ENCODE measurements around the gene RBFOX1.

The RBFOX1 gene

DNA sequence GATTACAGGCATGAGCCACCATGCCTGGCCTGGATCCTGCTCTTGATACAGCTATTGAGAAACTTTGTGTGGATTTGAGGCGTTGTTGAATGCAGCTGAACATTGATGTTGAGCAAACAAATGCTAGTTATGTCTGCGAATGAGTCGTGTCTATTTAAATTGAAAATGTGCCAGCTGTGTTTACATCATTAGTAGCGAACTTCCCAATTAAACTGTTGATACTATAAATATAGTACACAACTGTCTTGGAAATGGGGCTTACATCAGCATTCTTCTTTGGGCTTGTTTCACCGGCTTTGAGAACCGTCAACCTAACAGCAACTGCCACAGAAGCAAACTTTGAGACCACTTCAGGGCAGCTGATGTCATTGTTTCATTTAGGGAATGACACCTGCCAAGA lies 251.9 kb downstream of the RBFOX1 start:
- Histone ChIP-seq H3K9ac (ENCODE audit: insufficient read length) (no peak overlapping the region), H3K4me3 (no peak overlapping the region), H3K9me3 (ENCODE audit: low read depth, low read length) (no peaks in the 10 kb centered on the region), H3K36me3 (ENCODE audit: insufficient read depth, low read length) (no peaks in the 10 kb centered on the region), H3K27ac (no peak overlapping the region)
- TF ChIP-seq POLR2AphosphoS5 (IDR thresholded peaks at IDR 0.05; ENCODE audit: borderline replicate concordance, low read depth, low read length) = no peak
- TF ChIP-seq FOXP2 (optimal IDR thresholded peaks at IDR 0.05; ENCODE audit: control extremely low read depth, extremely low read length, insufficient read depth) = no peak
- no peak for TF ChIP-seq EZH2 (IDR thresholded peaks at IDR 0.05)
- DNase-seq (ENCODE audit: low read depth, low spot score) = no peak

GRCh38 chr16:7585705-7586104 lies 253.1 kb downstream of the RBFOX1 start:
- Histone ChIP-seq H3K27ac (no peak overlapping the region), H3K9me3 (ENCODE audit: low read depth, low read length) (no peaks in the 10 kb centered on the region), H3K36me3 (ENCODE audit: insufficient read depth, low read length) (no peaks in the 10 kb centered on the region), H3K4me3 (no peak overlapping the region), H3K9ac (ENCODE audit: insufficient read length) (no peak overlapping the region)
- TF ChIP-seq EZH2 (IDR thresholded peaks at IDR 0.05) = no peak
- DNase-seq (ENCODE audit: low read depth, low spot score) = no peak

- no peak for DNase-seq (ENCODE audit: low read depth, low spot score)
- no peaks in the 10 kb centered on the region for H3K36me3 ChIP-seq (ENCODE audit: insufficient read depth, low read length)
- H3K9ac ChIP-seq (ENCODE audit: insufficient read length) = no peak overlapping the region
- no peak for TF ChIP-seq EZH2 (IDR thresholded peaks at IDR 0.05)
- no peak for TF ChIP-seq FOXP2 (optimal IDR thresholded peaks at IDR 0.05; ENCODE audit: control extremely low read depth, extremely low read length, insufficient read depth)
- no peak for TF ChIP-seq POLR2AphosphoS5 (IDR thresholded peaks at IDR 0.05; ENCODE audit: borderline replicate concordance, low read depth, low read length)
- no peaks in the 10 kb centered on the region for H3K9me3 ChIP-seq (ENCODE audit: low read depth, low read length)
- H3K27ac ChIP-seq = no peak overlapping the region
- H3K4me3 ChIP-seq = no peak overlapping the region
Measured at GRCh38 chr16:7590934-7591333, 258.3 kb downstream of the RBFOX1 start.

DNA sequence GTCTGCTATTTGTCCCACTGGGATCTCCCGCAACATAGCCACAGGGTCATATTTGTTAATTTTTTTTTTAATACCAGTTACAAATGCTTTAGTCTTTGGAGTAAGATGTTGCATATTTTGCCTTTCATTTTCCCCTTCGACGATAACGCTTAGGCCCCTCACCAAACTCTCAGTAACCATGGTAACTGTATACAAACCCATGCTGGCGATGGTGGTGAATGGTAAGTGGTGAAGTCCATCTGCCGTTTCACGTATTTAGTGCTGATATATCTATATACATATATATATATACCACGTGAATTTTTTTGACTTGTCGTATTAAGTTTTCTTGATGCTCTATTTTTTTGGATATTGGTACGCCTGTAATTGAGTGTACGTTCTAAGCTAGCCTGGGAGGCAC lies 263.7 kb downstream of the RBFOX1 start:
- no peak for TF ChIP-seq FOXP2 (optimal IDR thresholded peaks at IDR 0.05; ENCODE audit: control extremely low read depth, extremely low read length, insufficient read depth)
- no peak for TF ChIP-seq POLR2AphosphoS5 (IDR thresholded peaks at IDR 0.05; ENCODE audit: borderline replicate concordance, low read depth, low read length)
- TF ChIP-seq EZH2 (IDR thresholded peaks at IDR 0.05) = no peak
- no peak overlapping the region for H3K9ac ChIP-seq (ENCODE audit: insufficient read length)
- H3K27ac ChIP-seq = no peak overlapping the region
- DNase-seq (ENCODE audit: low read depth, low spot score) = no peak
- no peak overlapping the region for H3K4me3 ChIP-seq
- no peaks in the 10 kb centered on the region for H3K36me3 ChIP-seq (ENCODE audit: insufficient read depth, low read length)
- no peaks in the 10 kb centered on the region for H3K9me3 ChIP-seq (ENCODE audit: low read depth, low read length)

DNA sequence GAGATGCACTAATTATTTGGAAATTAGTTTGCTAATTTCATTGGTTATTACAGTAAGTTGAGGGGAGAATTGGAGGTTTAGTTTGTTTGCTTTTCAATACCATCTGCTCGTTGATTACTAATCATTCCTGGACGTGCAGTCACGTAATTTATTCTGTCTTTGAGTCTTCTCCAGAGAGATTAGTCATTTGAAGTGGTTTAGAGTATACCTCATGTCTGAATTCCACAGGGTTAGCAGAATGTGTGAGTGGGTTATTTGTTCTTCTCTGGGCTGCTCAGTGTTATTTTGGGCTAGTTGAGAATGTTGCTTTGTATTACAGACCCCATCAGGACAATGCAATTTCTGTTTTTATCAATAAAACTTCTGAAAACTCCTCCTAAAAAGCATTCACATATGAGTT lies 265.0 kb downstream of the RBFOX1 start:
- H3K4me3 ChIP-seq = no peak overlapping the region
- H3K27ac ChIP-seq = no peak overlapping the region
- TF ChIP-seq EZH2 (IDR thresholded peaks at IDR 0.05) (no peak), POLR2AphosphoS5 (IDR thresholded peaks at IDR 0.05; ENCODE audit: borderline replicate concordance, low read depth, low read length) (no peak), FOXP2 (optimal IDR thresholded peaks at IDR 0.05; ENCODE audit: control extremely low read depth, extremely low read length, insufficient read depth) (no peak)
- no peaks in the 10 kb centered on the region for H3K9me3 ChIP-seq (ENCODE audit: low read depth, low read length)
- no peak overlapping the region for H3K9ac ChIP-seq (ENCODE audit: insufficient read length)
- DNase-seq (ENCODE audit: low read depth, low spot score) = no peak
- H3K36me3 ChIP-seq (ENCODE audit: insufficient read depth, low read length) = no peaks in the 10 kb centered on the region

GRCh38 chr16:7601100-7601499 lies 268.5 kb downstream of the RBFOX1 start:
- Histone ChIP-seq H3K36me3 (ENCODE audit: insufficient read depth, low read length) (no peaks in the 10 kb centered on the region), H3K9me3 (ENCODE audit: low read depth, low read length) (no peaks in the 10 kb centered on the region), H3K9ac (ENCODE audit: insufficient read length) (no peak overlapping the region), H3K27ac (no peak overlapping the region), H3K4me3 (no peak overlapping the region)
- no peak for TF ChIP-seq POLR2AphosphoS5 (IDR thresholded peaks at IDR 0.05; ENCODE audit: borderline replicate concordance, low read depth, low read length)
- no peak for TF ChIP-seq EZH2 (IDR thresholded peaks at IDR 0.05)
- TF ChIP-seq FOXP2 (optimal IDR thresholded peaks at IDR 0.05; ENCODE audit: control extremely low read depth, extremely low read length, insufficient read depth) = no peak
- no peak for DNase-seq (ENCODE audit: low read depth, low spot score)

DNA sequence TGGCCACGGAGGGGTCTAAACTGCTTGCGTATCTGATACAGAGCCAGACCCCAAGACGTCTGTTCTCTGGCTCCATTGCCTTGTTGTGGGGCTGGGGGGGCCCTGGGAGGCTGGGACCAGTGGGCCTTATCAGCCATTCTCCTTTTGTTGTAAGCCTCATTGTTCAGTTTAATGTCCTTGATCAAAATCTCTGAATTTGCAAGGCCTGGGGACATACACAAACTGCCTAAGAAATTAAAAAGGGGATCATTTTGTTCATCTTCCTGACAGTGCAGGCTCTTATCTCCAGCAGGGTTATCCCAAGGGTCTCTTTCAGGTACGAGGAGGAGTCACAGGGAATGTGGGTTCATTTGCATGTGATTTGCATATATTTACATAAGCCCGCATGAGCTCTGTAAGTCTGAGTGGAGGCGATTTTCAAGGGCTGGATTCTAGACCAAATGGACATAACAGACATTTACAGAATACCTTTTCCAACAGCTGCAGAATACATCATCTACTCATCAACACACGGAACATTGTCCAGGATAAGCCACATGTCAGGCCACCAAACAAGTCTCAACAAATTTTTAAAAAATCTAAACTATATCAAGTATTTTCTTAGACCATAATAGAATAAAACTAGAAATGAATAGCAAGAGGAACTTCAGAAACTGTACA lies 269.8 kb downstream of the RBFOX1 start:
- Histone ChIP-seq H3K4me3 (no peak overlapping the region), H3K36me3 (ENCODE audit: insufficient read depth, low read length) (no peaks in the 10 kb centered on the region), H3K27ac (no peak overlapping the region), H3K9me3 (ENCODE audit: low read depth, low read length) (no peaks in the 10 kb centered on the region), H3K9ac (ENCODE audit: insufficient read length) (no peak overlapping the region)
- TF ChIP-seq POLR2AphosphoS5 (IDR thresholded peaks at IDR 0.05; ENCODE audit: borderline replicate concordance, low read depth, low read length) (no peak), FOXP2 (optimal IDR thresholded peaks at IDR 0.05; ENCODE audit: control extremely low read depth, extremely low read length, insufficient read depth) (no peak), EZH2 (IDR thresholded peaks at IDR 0.05) (no peak)
- no peak for DNase-seq (ENCODE audit: low read depth, low spot score)

DNA sequence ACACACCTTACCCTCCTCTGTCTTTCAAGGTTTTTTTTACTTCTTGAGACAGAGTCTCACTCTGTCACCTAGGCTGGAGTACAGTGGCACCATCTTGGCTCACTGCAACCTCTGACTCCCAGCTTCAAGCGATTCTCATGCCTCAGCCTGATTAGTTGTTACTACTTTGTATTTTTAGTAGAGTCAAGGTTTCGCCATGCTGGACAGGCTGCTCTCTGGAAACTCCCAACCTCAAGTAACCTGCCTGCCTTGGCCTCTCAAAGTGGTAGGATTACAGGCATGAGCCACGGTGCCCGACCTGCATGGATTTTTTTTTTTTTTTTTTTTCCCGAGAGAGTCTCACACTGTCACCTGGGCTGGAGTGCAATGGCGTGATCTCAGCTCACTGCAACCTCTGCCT lies 273.2 kb downstream of the RBFOX1 start:
- H3K9me3 ChIP-seq (ENCODE audit: low read depth, low read length) = no peaks in the 10 kb centered on the region
- DNase-seq (ENCODE audit: low read depth, low spot score) = no peak
- no peak overlapping the region for H3K27ac ChIP-seq
- H3K36me3 ChIP-seq (ENCODE audit: insufficient read depth, low read length) = no peaks in the 10 kb centered on the region
- no peak overlapping the region for H3K4me3 ChIP-seq
- no peak overlapping the region for H3K9ac ChIP-seq (ENCODE audit: insufficient read length)
- TF ChIP-seq EZH2 (IDR thresholded peaks at IDR 0.05) (no peak), FOXP2 (optimal IDR thresholded peaks at IDR 0.05; ENCODE audit: control extremely low read depth, extremely low read length, insufficient read depth) (no peak), POLR2AphosphoS5 (IDR thresholded peaks at IDR 0.05; ENCODE audit: borderline replicate concordance, low read depth, low read length) (no peak)

DNA sequence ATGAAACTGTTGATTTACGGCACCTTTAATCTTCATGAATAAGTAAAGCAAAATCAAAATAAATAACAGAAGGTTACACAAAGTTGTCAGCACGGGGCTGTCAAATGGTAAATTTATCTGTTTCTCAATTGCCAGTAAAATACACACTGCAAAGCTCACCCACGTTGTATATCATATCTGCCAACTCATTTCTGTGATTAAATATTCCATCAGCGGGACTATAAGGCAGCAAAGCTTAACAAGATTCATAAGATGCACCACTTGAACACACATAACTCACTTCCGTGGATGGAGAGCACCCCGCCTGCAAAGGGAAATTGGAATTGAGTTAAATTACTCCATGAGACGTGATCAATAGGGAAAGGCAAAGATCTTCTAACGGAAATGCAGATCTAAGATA lies 280.0 kb downstream of the RBFOX1 start:
- Histone ChIP-seq H3K9me3 (ENCODE audit: low read depth, low read length) (no peaks in the 10 kb centered on the region), H3K36me3 (ENCODE audit: insufficient read depth, low read length) (no peaks in the 10 kb centered on the region), H3K4me3 (no peak overlapping the region), H3K9ac (ENCODE audit: insufficient read length) (no peak overlapping the region), H3K27ac (no peak overlapping the region)
- DNase-seq (ENCODE audit: low read depth, low spot score) = no peak
- TF ChIP-seq EZH2 (IDR thresholded peaks at IDR 0.05) = no peak
- TF ChIP-seq POLR2AphosphoS5 (IDR thresholded peaks at IDR 0.05; ENCODE audit: borderline replicate concordance, low read depth, low read length) = no peak
